Tibial artery (tissue), 4 donors: Measurements from ENCODE around the gene TFEC.

Source experiments
- DNase-seq, 2 donors: peaks; one replicate each; pipeline ENCODE4 v3.0.0-alpha.2; 2019
- H3K27ac ChIP-seq, 2 donors: fragments of 200-600 bp; sonication (generic) in 1 of 2; 1 replicate in 1 of 2; 2 replicates in 1 of 2; pipeline ENCODE4 v1.5.1; 2018 to 2019; ENCODE audit warnings: mild to moderate bottlenecking in 1 of 2
- H3K27me3 ChIP-seq, 2 donors: fragments of 200-600 bp; sonication (generic) in 1 of 2; one replicate each; pipeline versions ENCODE4 v1.5.1 to v1.6.0; 2016 to 2019
- H3K36me3 ChIP-seq, 3 donors: fragments of 200-600 bp; sonication (generic) in 2 of 3; one replicate each; pipeline ENCODE4 v1.5.1; 2016 to 2019; ENCODE audit warnings: mild to moderate bottlenecking in 2 of 3
- H3K4me1 ChIP-seq, 4 donors: fragments of 200-600 bp; sonication (generic) in 2 of 4; 1 replicate in 3 of 4; 2 replicates in 1 of 4; pipeline ENCODE4 v1.5.1; 2016 to 2019
- H3K4me3 ChIP-seq, 2 donors: fragments of 200-600 bp; sonication (generic) in 1 of 2; 1 replicate in 1 of 2; 2 replicates in 1 of 2; pipeline ENCODE4 v1.5.1; 2018 to 2019; ENCODE audit warnings: mild to moderate bottlenecking in 2 of 2
- H3K9me3 ChIP-seq, 3 donors: fragments of 200-600 bp; sonication (generic) in 1 of 3; one replicate each; pipeline ENCODE4 v1.5.1; 2016 to 2019
- CTCF ChIP-seq, 2 experiments: fragments of 200-600 bp in 1 of 2; fragments of 450-650 bp in 1 of 2; IDR thresholded peaks; one replicate each; pipeline ENCODE4 v1.5.1; 2017 to 2019; ENCODE audit warnings: antibody characterized with exemption in 2 of 2, mild to moderate bottlenecking in 1 of 2, moderate library complexity in 1 of 2
- intact Hi-C: fragments of 100-400 bp; cut with DNase I; formaldehyde crosslinking; loops from one replicate; pipeline ENCODE4 v1.15.0; 2023; ENCODE audit warnings: low total_unique reads

TFEC gene

GRCh38 chr7:115988401-115988800, 42.2 kb downstream of the TFEC start:
- intact Hi-C loops: no loop called here
- TF ChIP-seq CTCF (IDR thresholded peaks at IDR 0.05): no peak

GRCh38 chr7:115987486-115987885, 43.1 kb downstream of the TFEC start:
- no peak for TF ChIP-seq CTCF (IDR thresholded peaks at IDR 0.05)
- no peaks in the 10 kb centered on the region for H3K9me3 ChIP-seq

More at GRCh38 chr7:115988401-115988800, 42.2 kb downstream of the TFEC start:
- Histone ChIP-seq H3K4me3 (no peak overlapping the region), H3K4me1 (no peaks in the 10 kb centered on the region), H3K27me3 (no peaks in the 10 kb centered on the region), H3K36me3 (no peaks in the 10 kb centered on the region), H3K27ac (no peak overlapping the region), H3K9me3 (no peaks in the 10 kb centered on the region)
- DNase-seq: no peak

GRCh38 chr7:115984105-115984504, 46.5 kb downstream of the TFEC start:
- Histone ChIP-seq H3K4me1 (no peaks in the 10 kb centered on the region), H3K9me3 (no peaks in the 10 kb centered on the region), H3K27me3 (no peaks in the 10 kb centered on the region), H3K36me3 (no peaks in the 10 kb centered on the region), H3K4me3 (no peak overlapping the region), H3K27ac (no peak overlapping the region)
- intact Hi-C loops: no loop called here
- TF ChIP-seq CTCF (IDR thresholded peaks at IDR 0.05): no peak
- DNase-seq: no peak

More at GRCh38 chr7:115987486-115987885, 43.1 kb downstream of the TFEC start:
- Histone ChIP-seq H3K27me3 (no peaks in the 10 kb centered on the region), H3K36me3 (no peaks in the 10 kb centered on the region), H3K4me1 (no peaks in the 10 kb centered on the region), H3K4me3 (no peak overlapping the region), H3K27ac (no peak overlapping the region)
- intact Hi-C loops: no loop called here
- no peak for DNase-seq

GRCh38 chr7:115980159-115980558, 50.4 kb downstream of the TFEC start:
- H3K27me3 ChIP-seq: no peaks in the 10 kb centered on the region
- no peak overlapping the region for H3K27ac ChIP-seq
- TF ChIP-seq CTCF (IDR thresholded peaks at IDR 0.05): no peak
- no peak overlapping the region for H3K4me3 ChIP-seq
- H3K4me1 ChIP-seq: no peaks in the 10 kb centered on the region
- H3K9me3 ChIP-seq: no peaks in the 10 kb centered on the region
- intact Hi-C loops: no loop called here
- no peak for DNase-seq
- H3K36me3 ChIP-seq: no peaks in the 10 kb centered on the region

- intact Hi-C loops: no loop called here
- no peak overlapping the region for H3K27ac ChIP-seq
- no peak for DNase-seq
Measured at GRCh38 chr7:115976651-115977050, 53.9 kb downstream of the TFEC start.

More at GRCh38 chr7:115976651-115977050, 53.9 kb downstream of the TFEC start:
- Histone ChIP-seq H3K27me3 (no peaks in the 10 kb centered on the region), H3K4me1 (no peaks in the 10 kb centered on the region), H3K9me3 (no peaks in the 10 kb centered on the region), H3K36me3 (no peaks in the 10 kb centered on the region), H3K4me3 (no peak overlapping the region)
- no peak for TF ChIP-seq CTCF (IDR thresholded peaks at IDR 0.05)
